B cell (primary cell): Measurements from ENCODE around the gene CATSPERD.

Experiments used
- CTCF ChIP-seq: fragments of 200-600 bp; IDR thresholded peaks from one replicate; pipeline ENCODE4 v1.8.0; 2022; ENCODE audit warnings: antibody characterized with exemption, mild to moderate bottlenecking
- EZH2 ChIP-seq: IDR thresholded peaks from 2 replicates; pipeline ENCODE4 v1.6.1; 2012; ENCODE audit warnings: borderline replicate concordance, low read depth, mild to moderate bottlenecking, moderate library complexity, low read length; ENCODE audit not compliant: insufficient read depth, poor library complexity, severe bottlenecking

DNA sequence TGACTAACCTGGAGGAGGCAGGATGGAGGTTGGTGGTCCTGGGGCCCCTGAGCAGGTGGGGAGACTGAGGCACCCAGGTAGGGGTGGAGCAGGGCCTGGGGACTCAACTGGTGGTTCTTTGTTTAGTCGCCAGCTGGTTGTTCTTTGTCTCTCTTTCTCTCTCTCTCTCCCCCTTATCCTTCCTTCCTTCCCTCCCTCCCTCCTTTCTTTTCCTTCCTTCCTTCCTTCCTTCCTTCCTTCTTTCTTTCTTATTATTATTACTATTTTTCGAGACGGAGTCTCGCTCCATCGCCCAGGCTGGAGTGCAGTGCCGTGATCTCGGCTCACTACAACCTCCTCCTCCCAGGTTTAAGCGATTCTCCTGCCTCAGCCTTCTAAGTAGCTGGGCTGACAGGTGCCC lies 77.8 kb downstream of the CATSPERD start:
- no peak for TF ChIP-seq EZH2
- TF ChIP-seq CTCF, result no peak
